Esophagus mucosa (tissue), 1 donor: ENCODE data around the gene TTC21A. TPM values are rescaled to one million over a fixed set of nuclear protein-coding genes. Genes with fewer than 3 reads are reported as not detected.

Experiments used
- ATAC-seq: fragments of 200-7000 bp; cut with Tn5 transposase; one replicate; pipeline ENCODE4 v1.9.1; 2020
- total RNA-seq: library from RNA; stranded (reverse); gene quantifications from one replicate; pipeline ENCODE4 v1.2.4, GENCODE V29; 2023
- donor health status: DM: yes; HTN: yes; CAD: no.

TTC21A gene
- total RNA-seq, 1 donor from 2014 or later: 2.3 TPM

DNA sequence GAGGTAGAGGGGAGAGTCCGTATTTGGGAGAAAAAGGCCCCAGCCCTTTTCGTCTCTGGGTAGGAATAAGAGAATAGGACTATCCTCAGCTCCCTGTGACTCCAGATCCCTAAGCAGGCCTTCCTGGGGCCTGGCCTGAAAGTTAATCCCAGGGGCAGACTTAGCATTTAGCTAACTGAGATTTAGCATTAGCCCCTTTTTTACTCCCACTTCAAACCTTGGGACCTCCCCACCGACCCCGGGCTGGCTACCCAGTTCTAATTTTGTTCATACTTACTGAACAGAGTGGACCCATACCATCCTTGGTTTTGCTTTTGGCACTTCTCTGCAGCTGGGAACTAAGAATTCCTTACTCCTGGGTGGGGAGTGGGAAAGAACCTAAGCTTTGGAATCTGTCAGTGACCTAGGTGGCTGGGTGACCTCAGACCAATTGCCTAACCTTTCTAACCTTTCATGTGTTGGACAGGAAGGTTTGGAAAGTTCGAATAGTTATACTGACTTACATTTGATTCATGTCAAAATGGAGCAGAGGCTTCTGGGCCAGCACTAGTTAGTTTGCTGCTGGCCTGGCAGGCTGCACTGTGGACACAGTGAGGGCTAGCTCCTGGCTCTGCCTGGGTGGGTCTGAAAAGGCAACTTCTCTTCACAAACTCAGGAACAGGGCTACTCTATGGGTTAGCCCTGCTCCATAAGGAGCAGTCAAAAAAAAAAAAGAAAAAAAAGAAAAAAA lies 11.6 kb downstream of the TTC21A start:
- no peak for ATAC-seq

GRCh38 chr3:39121621-39122020 lies 14.1 kb downstream of the TTC21A start:
- ATAC-seq: no peak

DNA sequence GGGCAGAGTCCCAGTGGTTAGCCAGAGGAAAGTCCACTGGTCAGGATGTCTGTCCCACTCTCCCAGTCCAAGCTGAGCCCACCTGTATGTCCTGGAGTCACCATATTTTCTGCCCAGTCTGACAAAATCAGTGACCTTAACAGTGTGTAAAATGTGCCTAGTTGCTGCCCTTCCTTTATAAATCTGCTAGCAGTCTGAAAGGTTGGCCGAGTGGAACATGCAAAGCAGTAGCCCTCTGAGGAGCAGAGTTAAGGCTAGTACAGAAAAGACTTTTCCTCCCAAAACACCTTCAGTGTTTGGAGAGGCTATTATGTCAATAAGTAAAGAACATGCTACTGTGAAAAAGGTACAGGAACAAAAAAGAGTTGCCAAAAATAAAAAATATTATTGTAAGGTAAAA lies 15.3 kb downstream of the TTC21A start:
- ATAC-seq: no peak

GRCh38 chr3:39124876-39125840 lies 17.7 kb downstream of the TTC21A start:
- ATAC-seq: peak; percentile 43

- no peak for ATAC-seq
Measured at GRCh38 chr3:39125841-39126500, 18.5 kb downstream of the TTC21A start.

DNA sequence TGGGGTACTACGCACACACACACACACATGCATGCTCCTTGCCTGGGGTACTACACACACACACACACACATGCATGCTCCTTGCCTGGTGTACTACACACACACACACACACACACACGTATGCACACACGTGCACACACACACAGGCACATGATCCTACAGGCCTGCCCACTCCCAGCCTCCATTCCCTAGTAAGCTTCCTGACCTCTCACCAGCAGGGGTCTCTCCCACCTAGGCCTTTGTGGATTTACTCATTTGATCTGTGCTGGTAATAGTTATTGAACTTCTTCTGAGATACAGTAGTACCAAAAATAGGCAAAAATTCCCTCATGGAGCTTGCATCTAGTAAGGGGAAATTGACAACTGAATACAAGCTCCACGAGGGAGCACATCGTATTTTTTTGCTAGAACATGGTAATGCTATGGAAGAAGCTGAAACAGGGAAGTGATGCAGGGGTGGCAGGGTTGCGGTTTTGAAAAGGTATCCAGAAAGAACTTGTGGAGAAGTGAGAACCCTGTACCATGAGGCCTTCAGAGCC lies 19.1 kb downstream of the TTC21A start:
- ATAC-seq: peak; percentile 55

- ATAC-seq: no peak
Measured at GRCh38 chr3:39127269-39127907, 19.9 kb downstream of the TTC21A start.

DNA sequence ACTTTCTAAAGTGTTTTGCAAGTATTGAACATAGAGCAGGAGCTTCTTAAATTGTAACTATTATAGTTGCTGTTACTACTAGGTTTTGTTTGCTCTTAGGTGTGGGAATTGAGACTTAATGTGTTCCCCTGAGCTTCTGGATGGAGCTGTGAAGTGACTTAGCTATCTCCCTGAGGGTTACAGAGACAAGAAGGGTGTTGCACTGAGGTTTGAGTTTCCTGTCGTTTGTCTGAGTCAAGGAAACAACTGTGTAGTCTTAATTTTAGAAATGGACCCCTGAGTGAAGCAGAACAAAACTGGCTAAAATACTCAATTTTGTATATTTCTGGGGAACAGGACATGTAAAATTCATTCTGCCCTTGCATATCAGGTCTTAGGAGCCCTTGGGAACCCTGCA lies 20.4 kb downstream of the TTC21A start:
- no peak for ATAC-seq

DNA sequence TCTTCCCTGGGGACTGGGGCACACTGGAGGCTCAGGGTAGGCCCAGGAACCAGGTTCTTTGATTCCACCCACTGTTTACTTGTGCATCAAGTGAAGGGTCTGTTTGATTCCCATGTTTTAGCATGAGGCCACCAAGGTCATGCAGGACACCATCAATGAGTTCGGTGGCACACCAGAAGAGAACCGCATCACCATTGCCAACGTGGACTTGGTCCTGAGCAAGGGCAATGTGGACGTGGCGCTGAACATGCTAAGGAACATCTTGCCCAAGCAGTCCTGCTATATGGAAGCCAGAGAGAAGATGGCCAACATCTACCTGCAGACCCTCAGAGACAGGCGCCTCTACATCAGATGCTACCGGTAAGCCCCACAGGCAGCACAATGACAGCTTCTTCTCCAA lies 21.5 kb downstream of the TTC21A start:
- no peak for ATAC-seq

DNA sequence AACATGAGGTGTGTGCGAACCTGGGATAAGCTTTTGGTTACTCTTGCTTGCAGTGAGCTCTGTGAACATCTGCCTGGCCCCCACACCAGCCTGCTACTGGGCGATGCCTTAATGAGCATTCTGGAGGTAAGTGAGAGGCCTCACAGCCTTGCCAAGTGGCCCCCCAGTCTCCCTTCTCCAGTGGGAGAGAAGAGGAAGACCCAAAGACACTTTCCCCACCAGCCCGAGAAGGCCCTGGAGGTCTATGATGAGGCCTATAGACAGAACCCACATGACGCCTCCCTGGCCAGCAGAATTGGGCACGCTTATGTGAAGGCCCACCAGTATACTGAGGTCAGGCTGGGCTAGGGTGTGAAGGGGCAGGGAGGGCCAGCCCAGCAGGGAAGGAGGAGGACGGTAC lies 22.5 kb downstream of the TTC21A start:
- ATAC-seq: no peak

GRCh38 chr3:39130693-39131265 lies 23.3 kb downstream of the TTC21A start:
- no peak for ATAC-seq

DNA sequence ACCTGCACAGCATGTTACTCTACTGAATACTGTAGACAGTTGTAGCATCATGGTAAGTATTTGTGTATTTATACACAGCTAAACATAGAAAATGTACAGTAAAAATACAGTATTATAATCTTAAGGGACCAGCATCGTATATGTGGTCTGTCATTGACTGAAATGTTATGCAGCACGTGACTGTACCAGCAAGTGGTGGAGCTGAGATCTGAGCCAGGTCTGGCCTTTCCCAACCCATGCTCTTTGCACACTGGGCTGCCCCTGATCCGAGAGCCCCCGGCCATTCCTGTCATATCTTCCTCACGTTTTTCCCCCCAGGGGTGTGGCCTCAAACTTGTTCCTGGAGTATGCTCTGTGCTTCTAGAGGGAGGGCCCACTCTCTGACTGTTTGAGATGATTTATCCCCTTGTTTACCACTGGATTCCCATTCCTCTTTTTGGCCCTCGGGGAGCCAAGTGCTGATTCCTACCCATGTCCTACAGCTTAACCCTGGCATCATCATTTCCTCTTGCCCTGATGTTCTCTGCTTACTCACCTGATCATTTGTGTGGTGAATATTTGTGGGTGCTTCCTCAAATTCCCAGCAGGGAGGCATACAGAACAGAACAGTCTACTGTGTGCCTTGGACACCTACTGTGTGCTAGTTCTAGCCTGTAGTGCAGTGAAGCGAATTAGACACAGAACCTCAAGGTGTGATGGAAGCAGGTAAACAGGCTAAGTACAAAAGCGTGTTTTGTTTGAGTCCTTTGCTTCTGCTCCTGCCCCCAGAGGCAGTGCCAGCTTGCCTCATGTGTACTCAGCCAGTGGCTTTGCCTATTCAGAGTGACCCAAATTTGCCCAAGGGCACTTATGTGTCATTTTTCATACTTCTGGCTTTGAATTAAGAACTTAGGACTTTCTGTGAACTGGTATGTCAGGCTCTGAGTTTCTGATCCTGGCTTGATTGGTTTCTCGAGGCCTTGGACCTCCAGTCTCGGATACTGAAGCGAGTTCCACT lies 24.9 kb downstream of the TTC21A start:
- peak; percentile 38 for ATAC-seq

- peak; percentile 54 for ATAC-seq
Measured at GRCh38 chr3:39133093-39133490, 25.6 kb downstream of the TTC21A start.

GRCh38 chr3:39133822-39134221 lies 26.3 kb downstream of the TTC21A start:
- ATAC-seq: no peak

DNA sequence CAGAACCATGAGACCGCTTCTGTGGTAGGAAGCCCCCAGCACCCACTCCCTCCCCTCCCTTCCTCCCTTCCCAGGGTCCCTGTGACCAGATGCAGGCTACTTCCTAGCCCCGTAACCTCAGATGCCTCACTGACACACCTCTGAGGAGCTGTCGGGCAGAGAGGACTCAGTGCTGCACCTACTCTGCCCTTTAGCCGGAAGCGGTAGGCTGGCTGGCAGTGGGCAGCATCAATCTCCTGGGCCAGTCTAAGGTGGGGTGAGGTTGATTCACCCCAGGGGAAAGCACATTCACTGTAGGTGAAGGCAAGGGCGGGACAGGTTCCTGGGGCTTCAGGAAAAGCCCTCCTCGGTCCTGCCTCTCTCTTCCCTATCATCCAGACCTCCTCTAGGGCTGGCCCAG lies 26.8 kb downstream of the TTC21A start:
- ATAC-seq: no peak

GRCh38 chr3:39135170-39135805 lies 27.8 kb downstream of the TTC21A start:
- no peak for ATAC-seq

DNA sequence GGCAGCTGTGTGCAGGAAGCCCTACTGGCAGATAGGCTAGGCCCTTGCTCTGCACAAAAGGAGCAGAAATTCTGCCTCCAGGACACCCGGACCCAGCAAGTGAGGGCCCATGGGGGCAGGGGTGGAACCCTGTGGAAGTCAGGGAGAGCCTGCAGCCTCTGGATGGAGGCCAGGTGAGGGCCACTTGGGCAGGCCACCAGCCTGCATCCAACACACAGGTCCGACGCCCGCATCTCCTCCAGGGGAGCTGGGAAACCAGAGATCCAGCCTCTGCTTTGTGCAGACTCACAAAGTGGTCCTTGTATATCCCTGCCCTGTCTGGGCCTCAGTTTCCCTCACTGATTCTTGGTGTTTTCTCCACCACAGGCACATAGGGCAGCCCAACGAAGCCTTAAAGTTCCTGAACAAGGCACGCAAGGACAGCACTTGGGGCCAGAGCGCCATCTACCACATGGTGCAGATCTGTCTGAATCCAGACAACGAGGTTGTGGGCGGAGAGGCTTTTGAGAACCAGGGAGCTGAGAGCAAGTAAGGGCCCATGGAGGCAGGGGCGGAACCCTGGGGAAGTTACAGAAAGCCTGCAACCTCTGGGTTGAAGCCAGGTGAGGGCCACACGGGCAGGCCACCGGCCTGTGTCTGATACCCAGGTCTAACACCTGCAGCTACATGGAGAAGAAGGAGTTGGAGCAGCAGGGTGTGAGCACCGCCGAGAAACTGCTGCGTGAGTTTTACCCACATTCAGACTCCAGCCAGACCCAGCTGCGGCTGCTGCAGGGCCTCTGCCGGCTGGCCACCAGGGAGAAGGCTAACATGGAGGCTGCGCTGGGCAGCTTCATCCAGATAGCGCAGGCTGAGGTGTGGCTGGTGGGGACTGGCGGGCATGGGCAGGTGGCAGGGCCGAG lies 29.3 kb downstream of the TTC21A start:
- no peak for ATAC-seq

DNA sequence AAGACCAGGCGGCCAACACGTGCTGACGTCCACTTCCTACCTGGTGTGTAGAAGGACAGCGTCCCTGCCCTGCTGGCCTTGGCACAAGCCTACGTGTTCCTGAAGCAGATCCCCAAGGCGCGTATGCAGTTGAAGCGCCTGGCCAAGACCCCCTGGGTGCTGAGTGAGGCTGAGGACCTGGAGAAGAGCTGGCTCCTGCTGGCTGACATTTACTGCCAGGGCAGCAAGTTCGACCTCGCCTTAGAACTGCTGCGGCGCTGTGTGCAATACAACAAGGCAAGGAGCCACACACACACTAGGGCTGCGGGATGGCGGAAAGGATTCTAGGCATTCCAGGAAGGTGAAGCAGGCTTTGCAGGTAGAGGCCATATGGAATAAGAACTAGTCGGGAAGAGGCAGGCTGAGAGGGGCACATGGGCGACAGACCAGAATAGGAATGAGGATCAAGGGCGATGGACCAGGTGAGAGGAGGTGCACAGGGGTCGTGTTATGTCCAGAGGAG lies 30.0 kb downstream of the TTC21A start:
- ATAC-seq: no peak
